Measurements from ENCODE around the gene GLS2.
A peak's percentile ranks its signal among the peaks of the same experiment; 100 is the strongest.

Gene GLS2

DNA sequence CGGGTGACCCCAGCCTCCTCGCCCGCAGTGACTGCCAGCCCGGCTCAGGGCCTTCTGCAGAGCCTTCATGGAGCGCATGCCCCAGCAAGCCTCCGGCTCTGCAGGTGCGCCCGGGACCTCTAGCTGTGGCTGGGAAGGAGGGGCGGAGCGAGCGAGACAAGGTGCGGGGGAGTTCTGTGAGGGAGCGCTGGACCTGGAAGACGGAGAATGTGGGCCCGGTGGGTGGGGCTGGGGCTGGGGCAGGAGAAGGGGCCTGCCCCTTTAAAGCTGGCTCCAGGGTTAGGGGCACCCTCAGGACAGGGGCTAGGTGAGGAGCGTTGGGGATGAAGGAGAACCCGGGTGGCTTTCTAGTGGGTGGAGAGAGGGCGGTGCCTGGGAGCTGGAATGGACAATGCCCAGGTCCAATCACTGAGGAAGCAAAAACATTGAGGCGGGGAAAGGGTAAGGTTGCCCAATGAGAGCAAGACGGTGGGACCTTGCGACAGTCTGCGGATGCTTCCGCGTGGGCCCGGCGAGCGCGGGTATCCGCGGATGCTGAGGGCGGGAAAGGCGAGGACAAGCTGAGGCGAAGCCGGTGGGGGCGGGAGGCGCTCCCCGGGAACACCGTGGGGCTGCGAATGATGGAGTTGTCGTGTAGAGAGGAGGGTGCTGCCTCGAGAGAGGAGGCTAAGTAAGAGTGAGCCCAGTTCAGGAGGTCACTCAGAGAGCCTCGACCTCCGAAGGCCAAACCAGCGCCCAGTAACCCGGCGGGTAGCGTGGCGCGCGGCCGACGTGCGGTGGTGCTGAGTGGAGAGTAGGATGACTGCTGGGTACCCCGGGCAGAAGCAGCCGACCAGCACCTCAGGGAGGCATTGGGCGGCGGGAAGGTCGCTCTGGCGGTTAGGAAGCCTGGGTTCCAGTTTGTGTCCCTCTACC lies at the start of gene GLS2:
Gene GLS2, minus strand, starts transcription at position 121 of the 915 bp plus-strand sequence. Its CDS starts 43 bp downstream, at position 78.
- H3K4me1 ChIP-seq (ENCODE audit: control insufficient read depth, insufficient read depth, low read length) = peaks cover 11% of the 10 kb centered on the region
- H3K27me3 ChIP-seq (replicated peaks; ENCODE audit: control insufficient read depth, insufficient read depth, low read length) = peaks cover 49% of the 10 kb centered on the region
- DNase-seq (ENCODE audit: low read depth) = peak; percentile 85
- no peaks in the 10 kb centered on the region for H3K36me3 ChIP-seq (ENCODE audit: control insufficient read depth, insufficient read depth, low read length, severe bottlenecking)
- H3K9me3 ChIP-seq (ENCODE audit: control insufficient read depth, low read length) = peaks cover 3% of the 10 kb centered on the region
- H3K9ac ChIP-seq (ENCODE audit: low read length) = no peak within 1 kb of the TSS
- peak within 1 kb of the TSS; percentile 71 for H3K4me3 ChIP-seq (ENCODE audit: low read length)

- no peaks in the 10 kb centered on the region for H3K9me3 ChIP-seq (ENCODE audit: control insufficient read depth, low read length)
- H3K9ac ChIP-seq (ENCODE audit: low read length) = no peak overlapping the region
- peak overlapping the region; percentile 61 for H3K4me3 ChIP-seq (ENCODE audit: low read length)
- DNase-seq (ENCODE audit: low read depth) = no peak
- no peaks in the 10 kb centered on the region for H3K36me3 ChIP-seq (ENCODE audit: control insufficient read depth, insufficient read depth, low read length, severe bottlenecking)
- peaks cover 14% of the 10 kb centered on the region for H3K4me1 ChIP-seq (ENCODE audit: control insufficient read depth, insufficient read depth, low read length)
- H3K27me3 ChIP-seq (replicated peaks; ENCODE audit: control insufficient read depth, insufficient read depth, low read length) = no peaks in the 10 kb centered on the region
Measured at GRCh38 chr12:56537546-56537945, 49.6 kb upstream of the GLS2 start.

DNA sequence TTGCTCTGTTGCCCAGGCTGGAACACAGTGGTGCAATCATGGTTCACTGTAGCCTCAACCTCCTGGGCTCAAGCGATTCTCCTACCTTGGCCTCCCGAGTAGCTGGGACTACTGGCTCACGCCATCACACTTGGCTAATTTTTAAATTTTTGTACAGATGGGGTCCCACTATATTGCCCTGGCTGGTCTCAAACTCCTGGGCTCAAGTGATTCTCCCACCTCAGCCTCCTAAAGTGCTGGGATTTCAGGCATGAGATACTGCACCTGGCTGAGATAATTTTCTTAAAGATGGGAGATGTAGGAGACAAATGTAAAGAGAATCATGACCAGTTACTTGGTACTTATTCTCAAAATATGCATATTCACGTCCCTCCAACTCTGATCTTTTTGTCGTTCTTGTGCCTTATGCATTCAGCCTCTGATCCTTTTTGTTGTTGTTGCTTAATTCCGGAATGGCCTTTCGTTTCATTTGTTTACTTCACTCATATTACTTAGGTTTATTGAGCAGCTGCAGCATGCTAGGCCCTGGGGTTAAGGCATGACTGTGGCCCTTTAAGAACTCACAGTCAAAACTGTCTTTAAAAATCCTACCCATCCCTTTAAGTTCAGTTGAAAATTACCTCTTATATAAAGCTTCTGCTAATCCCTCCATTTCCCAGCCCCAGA lies 42.6 kb upstream of the GLS2 start:
- Histone ChIP-seq H3K4me1 (ENCODE audit: control insufficient read depth, insufficient read depth, low read length) (peaks cover 27% of the 10 kb centered on the region), H3K36me3 (ENCODE audit: control insufficient read depth, insufficient read depth, low read length, severe bottlenecking) (no peaks in the 10 kb centered on the region), H3K27me3 (replicated peaks; ENCODE audit: control insufficient read depth, insufficient read depth, low read length) (no peaks in the 10 kb centered on the region), H3K9me3 (ENCODE audit: control insufficient read depth, low read length) (no peaks in the 10 kb centered on the region), H3K9ac (ENCODE audit: low read length) (no peak overlapping the region), H3K4me3 (ENCODE audit: low read length) (no peak overlapping the region)
- DNase-seq (ENCODE audit: low read depth) = peak; percentile 30

GRCh38 chr12:56529656-56530055 lies 41.7 kb upstream of the GLS2 start:
- H3K9ac ChIP-seq (ENCODE audit: low read length) = no peak overlapping the region
- no peak overlapping the region for H3K4me3 ChIP-seq (ENCODE audit: low read length)
- DNase-seq (ENCODE audit: low read depth) = peak; percentile 55
- H3K27me3 ChIP-seq (replicated peaks; ENCODE audit: control insufficient read depth, insufficient read depth, low read length) = no peaks in the 10 kb centered on the region
- H3K36me3 ChIP-seq (ENCODE audit: control insufficient read depth, insufficient read depth, low read length, severe bottlenecking) = no peaks in the 10 kb centered on the region
- H3K4me1 ChIP-seq (ENCODE audit: control insufficient read depth, insufficient read depth, low read length) = peaks cover 27% of the 10 kb centered on the region
- no peaks in the 10 kb centered on the region for H3K9me3 ChIP-seq (ENCODE audit: control insufficient read depth, low read length)

GRCh38 chr12:56528846-56529245 lies 40.9 kb upstream of the GLS2 start:
- H3K9me3 ChIP-seq (ENCODE audit: control insufficient read depth, low read length) = no peaks in the 10 kb centered on the region
- H3K36me3 ChIP-seq (ENCODE audit: control insufficient read depth, insufficient read depth, low read length, severe bottlenecking) = no peaks in the 10 kb centered on the region
- no peaks in the 10 kb centered on the region for H3K27me3 ChIP-seq (replicated peaks; ENCODE audit: control insufficient read depth, insufficient read depth, low read length)
- no peak overlapping the region for H3K4me3 ChIP-seq (ENCODE audit: low read length)
- H3K9ac ChIP-seq (ENCODE audit: low read length) = no peak overlapping the region
- peak; percentile 14 for DNase-seq (ENCODE audit: low read depth)
- peaks cover 31% of the 10 kb centered on the region for H3K4me1 ChIP-seq (ENCODE audit: control insufficient read depth, insufficient read depth, low read length)

GRCh38 chr12:56522411-56523193 lies 34.6 kb upstream of the GLS2 start:
- Histone ChIP-seq H3K4me1 (ENCODE audit: control insufficient read depth, insufficient read depth, low read length) (peaks cover 35% of the 10 kb centered on the region), H3K36me3 (ENCODE audit: control insufficient read depth, insufficient read depth, low read length, severe bottlenecking) (no peaks in the 10 kb centered on the region), H3K27me3 (replicated peaks; ENCODE audit: control insufficient read depth, insufficient read depth, low read length) (no peaks in the 10 kb centered on the region), H3K4me3 (ENCODE audit: low read length) (peak overlapping the region; percentile 88), H3K9me3 (ENCODE audit: control insufficient read depth, low read length) (no peaks in the 10 kb centered on the region), H3K9ac (ENCODE audit: low read length) (peak overlapping the region; percentile 97)
- peak; percentile 49 for DNase-seq (ENCODE audit: low read depth)

DNA sequence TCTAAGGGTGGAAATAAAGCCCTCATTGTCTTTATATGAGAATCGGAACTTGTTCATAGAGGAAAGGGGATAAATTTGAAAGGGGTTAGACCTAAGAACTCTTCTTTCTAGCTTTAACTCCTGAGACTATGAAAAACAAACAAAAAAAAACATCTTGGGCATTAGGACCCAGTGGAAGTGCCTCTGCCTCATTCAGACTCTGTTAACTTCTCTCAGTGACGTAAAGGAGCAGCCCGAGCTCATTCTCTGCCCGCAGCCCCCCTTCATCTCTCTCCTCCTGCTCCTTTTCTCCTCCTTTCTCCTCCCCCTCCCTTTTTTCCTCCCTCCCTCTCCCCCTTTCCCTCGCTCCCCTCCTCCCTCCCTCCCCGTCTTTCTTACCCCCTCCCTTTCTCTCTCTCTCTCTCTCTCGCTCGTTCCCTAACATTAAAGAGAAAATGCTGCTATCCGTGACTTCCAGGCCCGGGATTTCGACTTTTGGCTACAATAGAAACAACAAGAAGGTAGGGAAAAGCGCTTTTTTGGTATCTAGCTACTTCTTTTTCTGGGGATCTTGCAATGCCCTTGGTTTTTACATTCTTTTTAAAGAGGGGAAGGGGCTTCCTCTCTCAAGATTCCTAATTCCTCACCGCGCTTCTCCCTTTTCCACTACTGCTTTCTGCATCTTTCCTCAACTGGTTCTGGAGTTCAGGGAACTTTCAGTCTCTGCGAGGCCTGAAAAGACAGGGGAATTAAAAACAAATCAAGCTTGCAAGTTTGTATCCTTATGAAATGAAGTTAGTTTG lies 33.8 kb upstream of the GLS2 start, which contains the start of gene RBMS2:
Gene RBMS2, plus strand, starts transcription at position 231 of the 782 bp plus-strand sequence. Its CDS starts 204 bp downstream, at position 435.
- H3K4me3 ChIP-seq (ENCODE audit: low read length) = peak within 1 kb of the TSS; percentile 88
- H3K9me3 ChIP-seq (ENCODE audit: control insufficient read depth, low read length) = no peaks in the 10 kb centered on the region
- peak within 1 kb of the TSS; percentile 97 for H3K9ac ChIP-seq (ENCODE audit: low read length)
- peak; percentile 97 for DNase-seq (ENCODE audit: low read depth)
- H3K36me3 ChIP-seq (ENCODE audit: control insufficient read depth, insufficient read depth, low read length, severe bottlenecking) = no peaks in the 10 kb centered on the region
- no peaks in the 10 kb centered on the region for H3K27me3 ChIP-seq (replicated peaks; ENCODE audit: control insufficient read depth, insufficient read depth, low read length)
- peaks cover 31% of the 10 kb centered on the region for H3K4me1 ChIP-seq (ENCODE audit: control insufficient read depth, insufficient read depth, low read length)

DNA sequence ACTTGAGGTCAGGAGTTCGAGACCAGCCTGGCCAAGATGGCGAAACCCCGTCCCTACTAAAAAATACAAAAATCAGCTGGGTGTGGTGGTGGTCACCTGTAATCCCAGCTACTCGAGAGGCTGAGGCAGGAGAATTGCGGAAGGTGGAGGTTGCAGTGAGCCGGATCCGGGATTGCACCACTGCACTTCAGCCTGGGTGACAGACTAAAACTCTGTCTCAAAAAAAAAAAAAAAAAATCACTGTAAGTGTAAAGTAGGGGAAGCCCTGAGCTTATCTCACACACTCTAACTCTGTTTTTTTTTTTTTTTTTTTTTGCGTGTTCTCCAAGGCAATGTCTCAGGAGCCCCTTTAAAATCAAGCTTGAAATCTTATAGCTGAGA lies 33.2 kb upstream of the GLS2 start:
- Histone ChIP-seq H3K9me3 (ENCODE audit: control insufficient read depth, low read length) (no peaks in the 10 kb centered on the region), H3K4me3 (ENCODE audit: low read length) (peak overlapping the region; percentile 88), H3K27me3 (replicated peaks; ENCODE audit: control insufficient read depth, insufficient read depth, low read length) (no peaks in the 10 kb centered on the region), H3K9ac (ENCODE audit: low read length) (peak overlapping the region; percentile 97), H3K4me1 (ENCODE audit: control insufficient read depth, insufficient read depth, low read length) (peaks cover 30% of the 10 kb centered on the region), H3K36me3 (ENCODE audit: control insufficient read depth, insufficient read depth, low read length, severe bottlenecking) (no peaks in the 10 kb centered on the region)
- no peak for DNase-seq (ENCODE audit: low read depth)

DNA sequence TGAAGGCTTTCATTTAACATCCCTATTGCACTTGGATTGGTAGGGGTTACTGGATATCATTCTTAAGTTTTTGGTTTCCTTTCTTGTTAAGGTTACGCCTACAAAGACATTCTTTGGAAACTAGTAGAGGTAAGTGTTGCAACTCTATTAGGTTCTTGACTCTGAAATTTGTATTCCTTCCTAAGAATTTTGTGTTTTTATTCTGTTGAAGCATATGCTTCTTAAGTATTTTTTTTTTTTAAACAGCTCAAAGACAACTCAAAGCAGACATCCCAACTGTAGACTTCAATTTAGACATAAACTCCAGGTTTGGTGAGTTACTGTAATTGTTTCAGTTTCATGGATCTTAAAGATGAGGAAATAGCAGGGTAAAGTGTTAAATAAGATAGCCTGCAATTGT lies 32.5 kb upstream of the GLS2 start:
- Histone ChIP-seq H3K4me3 (ENCODE audit: low read length) (peak overlapping the region; percentile 88), H3K9ac (ENCODE audit: low read length) (peak overlapping the region; percentile 97), H3K4me1 (ENCODE audit: control insufficient read depth, insufficient read depth, low read length) (peaks cover 30% of the 10 kb centered on the region), H3K27me3 (replicated peaks; ENCODE audit: control insufficient read depth, insufficient read depth, low read length) (no peaks in the 10 kb centered on the region), H3K36me3 (ENCODE audit: control insufficient read depth, insufficient read depth, low read length, severe bottlenecking) (no peaks in the 10 kb centered on the region), H3K9me3 (ENCODE audit: control insufficient read depth, low read length) (no peaks in the 10 kb centered on the region)
- DNase-seq (ENCODE audit: low read depth) = peak; percentile 50

GRCh38 chr12:56520048-56520447 lies 32.1 kb upstream of the GLS2 start:
- peak overlapping the region; percentile 97 for H3K9ac ChIP-seq (ENCODE audit: low read length)
- peak overlapping the region; percentile 88 for H3K4me3 ChIP-seq (ENCODE audit: low read length)
- peak; percentile 22 for DNase-seq (ENCODE audit: low read depth)
- H3K36me3 ChIP-seq (ENCODE audit: control insufficient read depth, insufficient read depth, low read length, severe bottlenecking) = no peaks in the 10 kb centered on the region
- no peaks in the 10 kb centered on the region for H3K9me3 ChIP-seq (ENCODE audit: control insufficient read depth, low read length)
- H3K4me1 ChIP-seq (ENCODE audit: control insufficient read depth, insufficient read depth, low read length) = peaks cover 30% of the 10 kb centered on the region
- no peaks in the 10 kb centered on the region for H3K27me3 ChIP-seq (replicated peaks; ENCODE audit: control insufficient read depth, insufficient read depth, low read length)
